ENCODE measurements around the gene DOK3. TPM values are rescaled to one million over a fixed set of nuclear protein-coding genes. Genes with fewer than 3 reads are reported as not detected.

Gene DOK3
- total RNA-seq, 1 experiment from 2014 or later, result 16.4 TPM

GRCh38 chr5:177526191-177526590 is 16.6 kb upstream of the DOK3 start:
- no peak overlapping the region for H3K14ac ChIP-seq (ENCODE audit: insufficient read depth, low read length)
- no peak overlapping the region for H3K18ac ChIP-seq (ENCODE audit: insufficient read length, low read depth, low read length)
- no peak overlapping the region for H3K27ac ChIP-seq (ENCODE audit: insufficient read length, low read depth, low read length)
- no peak overlapping the region for H3T11ph ChIP-seq (ENCODE audit: low read length)
- H2BK5ac ChIP-seq (ENCODE audit: insufficient read length, low read length), result no peak overlapping the region
- no peak for TF ChIP-seq CTCF (conservative IDR thresholded peaks at IDR 0.05)
- H3K36me3 Mint-ChIP-seq (ENCODE audit: insufficient read depth in 1 of 3, low read depth in 3 of 3), result peaks cover 27 to 36% (median 29%) of the 10 kb centered on the region in 3 experiments; a peak in 6 of 7 replicates
- no peak overlapping the region for H3K4me3 Mint-ChIP-seq
- no peaks in the 10 kb centered on the region for H3K4me1 ChIP-seq (ENCODE audit: insufficient read depth, low read length)
- H3K27ac Mint-ChIP-seq, result no peak overlapping the region
- no peaks in the 10 kb centered on the region for H3K27me3 ChIP-seq (ENCODE audit: insufficient read depth, low read length)
- no peaks in the 10 kb centered on the region for H4K20me1 ChIP-seq (ENCODE audit: control insufficient read depth, insufficient read depth, insufficient read length)
- no peak overlapping the region for H3K4me2 ChIP-seq (ENCODE audit: insufficient read depth, insufficient read length, low read length)
- no peak overlapping the region for H3K4ac ChIP-seq (ENCODE audit: low read depth, low read length)
- no peak overlapping the region for H2BK12ac ChIP-seq (ENCODE audit: insufficient read length, low read depth, low read length)
- no peak overlapping the region for H2AK5ac ChIP-seq (ENCODE audit: insufficient read length, low read length)
- no peaks in the 10 kb centered on the region; a peak in 1 of 5 replicates for H3K9me3 Mint-ChIP-seq
- H3K27me3 Mint-ChIP-seq (ENCODE audit: low read depth), result no peaks in the 10 kb centered on the region
- WGBS (ENCODE audit: extremely low coverage, insufficient read length, low lambda C conversion rate), result no CpG with 5 or more reads among the region's 4 CpGs
- H2BK15ac ChIP-seq (ENCODE audit: low read depth, low read length), result no peak overlapping the region
- no peaks in the 10 kb centered on the region for H3K4me1 Mint-ChIP-seq
- H4K5ac ChIP-seq (ENCODE audit: insufficient read length, low read depth, low read length), result no peak overlapping the region
- H3K79me1 ChIP-seq (ENCODE audit: insufficient read depth, low read depth, low read length, poor library complexity, severe bottlenecking), result no peaks in the 10 kb centered on the region
- no peaks in the 10 kb centered on the region for H3K79me2 ChIP-seq (ENCODE audit: insufficient read depth, low read length)
- H2BK20ac ChIP-seq (ENCODE audit: low read depth, low read length, poor library complexity, severe bottlenecking), result no peak overlapping the region
- no peak for DNase-seq
- H3K9ac ChIP-seq (ENCODE audit: extremely low read depth, insufficient read length, low read length), result no peak overlapping the region
- no peaks in the 10 kb centered on the region for H3K23me2 ChIP-seq (ENCODE audit: insufficient read length, low read depth, low read length, poor library complexity, severe bottlenecking)
- H3K23ac ChIP-seq (ENCODE audit: insufficient read length, low read depth, low read length), result no peak overlapping the region
- H3K56ac ChIP-seq (ENCODE audit: insufficient read length, low read depth, low read length), result no peak overlapping the region
- H4K8ac ChIP-seq (replicated peaks; ENCODE audit: insufficient read length, low read depth, low read length), result no peak overlapping the region
- H2AFZ ChIP-seq (ENCODE audit: low read length), result no peak overlapping the region
- H2BK120ac ChIP-seq (ENCODE audit: low read depth, low read length, poor library complexity, severe bottlenecking), result no peak overlapping the region
- no peaks in the 10 kb centered on the region for H3K9me3 ChIP-seq (ENCODE audit: control insufficient read depth, low read depth, low read length)
- H4K91ac ChIP-seq (ENCODE audit: insufficient read length, low read depth, low read length), result no peak overlapping the region
